Activated naive CD8-positive, alpha-beta T cell treated with anti-CD3 and anti-CD28 coated beads, Interleukin-2, amount 50 U/mL, for 16 hours (primary cell): ENCODE data around the gene CREG1.

Experiments used
- DNase-seq: peaks from one replicate; pipeline ENCODE4 v3.0.0-alpha.2; 2020; ENCODE audit warnings: low read depth, low spot score

CREG1 gene

GRCh38 chr1:167507719-167508118 is 45.8 kb downstream of the CREG1 start:
- no peak for DNase-seq

DNA sequence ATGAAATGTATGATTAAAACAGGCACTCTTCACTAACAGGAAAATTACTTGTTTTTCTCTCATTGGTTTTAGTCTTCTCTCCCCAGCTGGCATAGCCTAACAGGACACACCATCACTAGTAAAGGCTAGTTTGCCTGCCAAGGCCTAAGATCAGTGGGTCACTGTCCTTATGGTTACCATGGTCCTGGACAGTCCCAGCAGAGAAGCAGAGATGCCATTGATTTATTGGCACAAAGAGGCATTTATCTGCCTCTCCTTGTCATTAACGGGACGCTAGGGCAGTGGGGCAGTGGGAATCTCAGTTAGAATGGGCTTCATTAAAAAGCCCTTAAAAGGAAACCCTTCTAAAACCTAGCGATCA is 49.1 kb downstream of the CREG1 start:
- DNase-seq = no peak

DNA sequence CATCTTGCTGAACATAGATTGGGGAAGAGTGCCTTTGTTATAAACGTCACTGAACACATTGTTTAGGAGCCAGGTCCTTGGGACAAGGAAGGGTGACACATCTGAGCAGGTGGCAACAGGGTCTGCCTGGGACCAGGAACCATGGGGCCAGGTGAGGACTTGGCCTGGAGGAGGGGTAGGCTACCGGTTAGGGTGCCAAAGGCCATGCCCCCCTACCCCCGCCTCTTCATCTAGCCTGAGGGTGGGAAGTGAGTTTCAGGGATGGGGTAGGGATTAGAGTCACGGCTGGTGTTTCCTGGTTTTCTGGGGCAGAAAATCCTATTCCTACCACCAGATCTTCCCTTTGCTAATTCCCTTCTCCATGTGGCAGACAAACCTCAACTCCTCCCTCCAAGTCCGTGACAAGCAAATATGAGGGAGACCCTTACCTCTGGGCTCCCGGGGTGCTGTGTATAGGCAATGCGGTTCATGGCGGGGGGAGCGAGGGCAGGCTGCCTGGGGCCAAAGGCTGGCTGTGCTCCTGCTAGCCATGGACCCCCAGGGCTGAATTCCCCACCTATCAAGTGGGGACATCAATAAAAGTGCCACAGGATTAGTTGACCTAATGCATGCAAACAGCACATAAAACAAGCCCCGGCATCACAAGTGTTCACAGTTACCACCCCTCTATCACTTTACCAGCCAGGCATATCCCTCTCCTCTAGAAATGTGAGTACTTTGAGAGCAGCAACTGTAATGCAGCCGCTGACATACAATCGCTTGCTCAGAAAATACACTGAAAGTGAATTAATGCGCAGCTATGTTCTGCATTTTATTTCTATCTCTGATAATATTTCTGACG is 49.7 kb downstream of the CREG1 start:
- DNase-seq = no peak

GRCh38 chr1:167502719-167503462 is 50.7 kb downstream of the CREG1 start:
- DNase-seq = no peak

- no peak for DNase-seq
Observed at GRCh38 chr1:167502192-167502551, 51.4 kb downstream of the CREG1 start.

GRCh38 chr1:167501515-167502191 is 51.9 kb downstream of the CREG1 start:
- no peak for DNase-seq

- no peak for DNase-seq
Observed at GRCh38 chr1:167500283-167500860, 53.2 kb downstream of the CREG1 start.

GRCh38 chr1:167499664-167500101 is 53.9 kb downstream of the CREG1 start:
- no peak for DNase-seq

- no peak for DNase-seq
Observed at GRCh38 chr1:167499106-167499505, 54.5 kb downstream of the CREG1 start.

GRCh38 chr1:167496797-167497619 is 56.6 kb downstream of the CREG1 start:
- DNase-seq = no peak

- DNase-seq = no peak
Observed at GRCh38 chr1:167493372-167493771, 60.2 kb downstream of the CREG1 start.

DNA sequence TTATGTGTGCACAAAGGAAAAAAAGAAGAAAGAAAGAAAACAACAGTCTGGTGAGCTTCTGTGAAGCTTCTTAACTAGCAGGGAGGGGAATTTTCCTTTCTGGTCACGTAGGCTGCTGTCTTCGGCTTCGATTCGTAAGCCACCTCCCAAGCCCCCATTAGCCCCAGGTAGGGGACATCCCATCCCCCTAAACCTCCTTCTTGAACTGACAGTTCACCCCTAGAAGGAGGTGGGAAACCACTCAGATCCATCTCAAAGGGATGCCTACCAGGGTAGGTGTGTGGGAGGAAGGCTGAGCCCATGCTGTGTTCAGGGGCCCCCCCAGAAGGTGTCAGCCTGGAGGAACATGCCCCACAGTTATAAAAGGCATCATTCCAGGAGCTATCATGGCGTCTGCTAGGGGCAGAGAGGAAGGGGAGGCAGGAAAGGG is 61.1 kb downstream of the CREG1 start:
- peak; percentile 29 for DNase-seq

GRCh38 chr1:167491586-167492461 is 61.7 kb downstream of the CREG1 start:
- no peak for DNase-seq
